ENCODE measurements around the gene SEMA4C.

- TF ChIP-seq CTCF (IDR thresholded peaks at IDR 0.05; ENCODE audit: low read depth, low read length) (no peak), EZH2phosphoT487 (IDR thresholded peaks at IDR 0.05; ENCODE audit: low read depth) (no peak)
These were observed 10.2 kb downstream of the SEMA4C start for GRCh38 chr2:96859681-96860064.

Data from OCI-LY3 (cell line).